Loucy (cell line): ENCODE data around the gene RXRA.

Source experiments
- EZH2phosphoT487 ChIP-seq: fragments of 200-600 bp; IDR thresholded peaks from 2 replicates; pipeline ENCODE4 v1.6.1; 2018; ENCODE audit warnings: antibody characterized with exemption, mild to moderate bottlenecking, moderate library complexity, borderline replicate concordance
- TF ChIP-seq, protein P1 (sequence below): fragments of 200-600 bp; sonication (generic); conservative IDR thresholded peaks from 2 replicates; pipeline ENCODE4 v1.5.1; 2014; ENCODE audit warnings: mild to moderate bottlenecking, antibody characterized with exemption, low read length

DNA sequence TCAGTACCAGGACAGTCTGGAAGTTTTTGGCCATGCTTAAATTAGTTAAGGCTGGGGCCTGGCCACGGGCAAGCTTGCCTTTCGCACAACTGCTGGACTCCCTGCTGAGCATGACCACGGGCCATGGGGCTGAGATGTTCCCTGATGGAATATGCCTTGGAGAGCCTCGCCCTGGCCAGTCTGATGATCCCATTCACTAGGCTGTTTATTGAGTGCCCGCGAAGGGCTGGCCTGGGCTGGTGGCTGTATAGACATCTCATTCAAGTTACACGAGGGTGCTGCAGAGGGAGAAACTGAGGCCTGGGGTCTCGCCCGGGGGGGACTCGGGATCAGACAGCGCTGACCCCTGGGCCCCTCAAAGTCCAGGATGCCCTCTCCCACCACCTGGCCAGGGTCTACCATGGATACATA, 7.8 kb upstream of the RXRA start:
- TF ChIP-seq, protein P1, sequence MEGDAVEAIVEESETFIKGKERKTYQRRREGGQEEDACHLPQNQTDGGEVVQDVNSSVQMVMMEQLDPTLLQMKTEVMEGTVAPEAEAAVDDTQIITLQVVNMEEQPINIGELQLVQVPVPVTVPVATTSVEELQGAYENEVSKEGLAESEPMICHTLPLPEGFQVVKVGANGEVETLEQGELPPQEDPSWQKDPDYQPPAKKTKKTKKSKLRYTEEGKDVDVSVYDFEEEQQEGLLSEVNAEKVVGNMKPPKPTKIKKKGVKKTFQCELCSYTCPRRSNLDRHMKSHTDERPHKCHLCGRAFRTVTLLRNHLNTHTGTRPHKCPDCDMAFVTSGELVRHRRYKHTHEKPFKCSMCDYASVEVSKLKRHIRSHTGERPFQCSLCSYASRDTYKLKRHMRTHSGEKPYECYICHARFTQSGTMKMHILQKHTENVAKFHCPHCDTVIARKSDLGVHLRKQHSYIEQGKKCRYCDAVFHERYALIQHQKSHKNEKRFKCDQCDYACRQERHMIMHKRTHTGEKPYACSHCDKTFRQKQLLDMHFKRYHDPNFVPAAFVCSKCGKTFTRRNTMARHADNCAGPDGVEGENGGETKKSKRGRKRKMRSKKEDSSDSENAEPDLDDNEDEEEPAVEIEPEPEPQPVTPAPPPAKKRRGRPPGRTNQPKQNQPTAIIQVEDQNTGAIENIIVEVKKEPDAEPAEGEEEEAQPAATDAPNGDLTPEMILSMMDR, result no peak
- no peak for TF ChIP-seq EZH2phosphoT487
